HG03025 (cell line): ENCODE measurements around the gene FERMT3.

Experiments
- ATAC-seq: cut with Tn5 transposase; IDR thresholded peaks from one replicate; pipeline ENCODE4 v1.9.1; 2021; ENCODE audit warnings: mild to moderate bottlenecking, moderate library complexity; ENCODE audit not compliant: unreplicated experiment, low FRiP score

The FERMT3 gene

GRCh38 chr11:64232182-64232966 lies 25.9 kb downstream of the FERMT3 start:
- no peak for ATAC-seq

GRCh38 chr11:64232967-64233315 lies 26.4 kb downstream of the FERMT3 start:
- no peak for ATAC-seq

- no peak for ATAC-seq
Measured at GRCh38 chr11:64233913-64234586, 27.5 kb downstream of the FERMT3 start, which contains the start of gene VEGFB. VEGFB (plus strand) TSS chr11:64234584; CDS start chr11:64234834, 250 bp downstream.

GRCh38 chr11:64234647-64235379 lies 28.3 kb downstream of the FERMT3 start:
- no peak for ATAC-seq

- ATAC-seq: no peak
Measured at GRCh38 chr11:64235437-64236161, 29.1 kb downstream of the FERMT3 start.

GRCh38 chr11:64237484-64237951 lies 31.0 kb downstream of the FERMT3 start:
- ATAC-seq: no peak

- no peak for ATAC-seq
Measured at GRCh38 chr11:64238076-64238475, 31.6 kb downstream of the FERMT3 start.

- no peak for ATAC-seq
Measured at GRCh38 chr11:64238999-64239398, 32.5 kb downstream of the FERMT3 start.

- no peak for ATAC-seq
Measured at GRCh38 chr11:64239662-64240434, 33.3 kb downstream of the FERMT3 start.

GRCh38 chr11:64240435-64241240 lies 34.1 kb downstream of the FERMT3 start, which contains the start of gene FKBP2:
FKBP2 (plus strand) TSS chr11:64241095; CDS start chr11:64242388, 1,293 bp downstream.
- ATAC-seq: peak; percentile 53

GRCh38 chr11:64241241-64241490 lies 34.6 kb downstream of the FERMT3 start:
- peak; percentile 39 for ATAC-seq

GRCh38 chr11:64241491-64242374 lies 35.2 kb downstream of the FERMT3 start:
- ATAC-seq: peak; percentile 45

GRCh38 chr11:64243236-64243854 lies 36.8 kb downstream of the FERMT3 start:
- no peak for ATAC-seq

GRCh38 chr11:64244107-64244506 lies 37.6 kb downstream of the FERMT3 start:
- ATAC-seq: no peak

- ATAC-seq: no peak
Measured at GRCh38 chr11:64244966-64245365, 38.4 kb downstream of the FERMT3 start.

GRCh38 chr11:64245401-64245796 lies 38.9 kb downstream of the FERMT3 start:
- no peak for ATAC-seq

GRCh38 chr11:64245797-64246620 lies 39.5 kb downstream of the FERMT3 start:
- ATAC-seq: no peak
